COLO829 (cell line): ENCODE data around the gene VWC2L.

ENCODE experiments used
- DNase-seq: peaks from one replicate; pipeline ENCODE4 v3.0.0; 2012; ENCODE audit warnings: low spot score

VWC2L gene

GRCh38 chr2:214469728-214470127 lies 58.9 kb downstream of the VWC2L start:
- DNase-seq = no peak

GRCh38 chr2:214471382-214471781 lies 60.5 kb downstream of the VWC2L start:
- DNase-seq = no peak

GRCh38 chr2:214471990-214472389 lies 61.1 kb downstream of the VWC2L start:
- no peak for DNase-seq

- DNase-seq = no peak
Measured at GRCh38 chr2:214477305-214477704, 66.5 kb downstream of the VWC2L start.

- DNase-seq = peak; percentile 58
Measured at GRCh38 chr2:214481204-214481603, 70.3 kb downstream of the VWC2L start.

GRCh38 chr2:214482728-214483127 lies 71.9 kb downstream of the VWC2L start:
- no peak for DNase-seq

- no peak for DNase-seq
Measured at GRCh38 chr2:214484239-214484638, 73.4 kb downstream of the VWC2L start.

GRCh38 chr2:214484701-214485100 lies 73.8 kb downstream of the VWC2L start:
- DNase-seq = no peak

GRCh38 chr2:214489181-214489580 lies 78.3 kb downstream of the VWC2L start:
- DNase-seq = no peak

- no peak for DNase-seq
Measured at GRCh38 chr2:214489702-214490101, 78.8 kb downstream of the VWC2L start.

GRCh38 chr2:214492152-214492551 lies 81.3 kb downstream of the VWC2L start:
- no peak for DNase-seq

- DNase-seq = no peak
Measured at GRCh38 chr2:214492608-214493007, 81.8 kb downstream of the VWC2L start.

GRCh38 chr2:214497489-214497888 lies 86.6 kb downstream of the VWC2L start:
- DNase-seq = no peak

GRCh38 chr2:214503568-214503967 lies 92.7 kb downstream of the VWC2L start:
- no peak for DNase-seq

GRCh38 chr2:214504599-214505376 lies 93.9 kb downstream of the VWC2L start:
- DNase-seq = no peak

GRCh38 chr2:214507032-214507431 lies 96.2 kb downstream of the VWC2L start:
- no peak for DNase-seq

- no peak for DNase-seq
Measured at GRCh38 chr2:214514704-214515103, 103.8 kb downstream of the VWC2L start.

- DNase-seq = no peak
Measured at GRCh38 chr2:214515111-214515510, 104.3 kb downstream of the VWC2L start.

- DNase-seq = no peak
Measured at GRCh38 chr2:214519258-214519818, 108.5 kb downstream of the VWC2L start.

GRCh38 chr2:214529021-214529420 lies 118.2 kb downstream of the VWC2L start:
- no peak for DNase-seq

- no peak for DNase-seq
Measured at GRCh38 chr2:214529514-214529913, 118.7 kb downstream of the VWC2L start.

- DNase-seq = no peak
Measured at GRCh38 chr2:214533541-214533940, 122.7 kb downstream of the VWC2L start.

GRCh38 chr2:214536625-214537024 lies 125.8 kb downstream of the VWC2L start:
- DNase-seq = no peak

GRCh38 chr2:214537929-214538328 lies 127.1 kb downstream of the VWC2L start:
- no peak for DNase-seq
